ENCODE data around the gene MLPH. TPM values are rescaled to one million over a fixed set of nuclear protein-coding genes. Genes with fewer than 3 reads are reported as not detected.

The MLPH gene
- total RNA-seq, 1 donor from 2014 or later: not detected

GRCh38 chr2:237555560-237555959 is 68.5 kb downstream of the MLPH start:
- intact Hi-C loops (cut with micrococcal nuclease): no loop called here
- peaks cover 4% of the 10 kb centered on the region for H3K27me3 Mint-ChIP-seq (ENCODE audit: insufficient read depth)
- no peak overlapping the region for H3K27ac Mint-ChIP-seq
- peaks cover 12% of the 10 kb centered on the region for H3K4me1 Mint-ChIP-seq (ENCODE audit: low read depth)
- DNase-seq (ENCODE audit: low spot score): no peak
- H3K4me3 Mint-ChIP-seq: no peak overlapping the region
- peaks cover 19% of the 10 kb centered on the region for H3K9me3 Mint-ChIP-seq
- no peaks in the 10 kb centered on the region for H3K36me3 Mint-ChIP-seq (ENCODE audit: low read depth)

- H3K9me3 Mint-ChIP-seq: peaks cover 19% of the 10 kb centered on the region
- H3K36me3 Mint-ChIP-seq (ENCODE audit: low read depth): no peaks in the 10 kb centered on the region
- no peak overlapping the region for H3K27ac Mint-ChIP-seq
- peaks cover 7% of the 10 kb centered on the region for H3K27me3 Mint-ChIP-seq (ENCODE audit: insufficient read depth)
- H3K4me3 Mint-ChIP-seq: no peak overlapping the region
- H3K4me1 Mint-ChIP-seq (ENCODE audit: low read depth): peaks cover 12% of the 10 kb centered on the region
- DNase-seq (ENCODE audit: low spot score): no peak
- intact Hi-C loops (cut with micrococcal nuclease): no loop called here
These were observed 70.0 kb downstream of the MLPH start for GRCh38 chr2:237556773-237557632.

- Mint-ChIP-seq H3K27ac (peak overlapping the region; percentile 33), H3K36me3 (ENCODE audit: low read depth) (no peaks in the 10 kb centered on the region), H3K9me3 (peaks cover 19% of the 10 kb centered on the region), H3K4me1 (ENCODE audit: low read depth) (peaks cover 12% of the 10 kb centered on the region), H3K27me3 (ENCODE audit: insufficient read depth) (peaks cover 8% of the 10 kb centered on the region), H3K4me3 (no peak overlapping the region)
- no peak for DNase-seq (ENCODE audit: low spot score)
- intact Hi-C loops (cut with micrococcal nuclease): no loop called here
These were observed 70.6 kb downstream of the MLPH start for GRCh38 chr2:237557633-237558015.

GRCh38 chr2:237558961-237559641 is 72.0 kb downstream of the MLPH start:
- Mint-ChIP-seq H3K9me3 (peaks cover 15% of the 10 kb centered on the region), H3K4me1 (ENCODE audit: low read depth) (peaks cover 12% of the 10 kb centered on the region), H3K27ac (no peak overlapping the region), H3K4me3 (no peak overlapping the region), H3K27me3 (ENCODE audit: insufficient read depth) (peaks cover 8% of the 10 kb centered on the region), H3K36me3 (ENCODE audit: low read depth) (no peaks in the 10 kb centered on the region)
- DNase-seq (ENCODE audit: low spot score): no peak
- intact Hi-C loops (cut with micrococcal nuclease): no loop called here

GRCh38 chr2:237561221-237561620 is 74.2 kb downstream of the MLPH start:
- peaks cover 12% of the 10 kb centered on the region for H3K4me1 Mint-ChIP-seq (ENCODE audit: low read depth)
- H3K9me3 Mint-ChIP-seq: peaks cover 2% of the 10 kb centered on the region
- DNase-seq (ENCODE audit: low spot score): no peak
- H3K27ac Mint-ChIP-seq: no peak overlapping the region
- intact Hi-C loops (cut with micrococcal nuclease): no loop called here
- peaks cover 8% of the 10 kb centered on the region for H3K27me3 Mint-ChIP-seq (ENCODE audit: insufficient read depth)
- no peak overlapping the region for H3K4me3 Mint-ChIP-seq
- H3K36me3 Mint-ChIP-seq (ENCODE audit: low read depth): no peaks in the 10 kb centered on the region

- H3K36me3 Mint-ChIP-seq (ENCODE audit: low read depth): no peaks in the 10 kb centered on the region
These were observed 76.8 kb downstream of the MLPH start for GRCh38 chr2:237563816-237564215.

GRCh38 chr2:237564526-237565131 is 77.6 kb downstream of the MLPH start:
- no peaks in the 10 kb centered on the region for H3K9me3 Mint-ChIP-seq
- H3K27me3 Mint-ChIP-seq (ENCODE audit: insufficient read depth): peaks cover 5% of the 10 kb centered on the region
- H3K4me3 Mint-ChIP-seq: no peak overlapping the region
- H3K27ac Mint-ChIP-seq: no peak overlapping the region
- DNase-seq (ENCODE audit: low spot score): no peak
- H3K4me1 Mint-ChIP-seq (ENCODE audit: low read depth): no peaks in the 10 kb centered on the region
- H3K36me3 Mint-ChIP-seq (ENCODE audit: low read depth): no peaks in the 10 kb centered on the region
- intact Hi-C loops (cut with micrococcal nuclease): no loop called here

More at GRCh38 chr2:237563816-237564215, 76.8 kb downstream of the MLPH start:
- DNase-seq (ENCODE audit: low spot score): no peak
- intact Hi-C loops (cut with micrococcal nuclease): no loop called here
- H3K9me3 Mint-ChIP-seq: no peaks in the 10 kb centered on the region
- H3K27me3 Mint-ChIP-seq (ENCODE audit: insufficient read depth): peaks cover 5% of the 10 kb centered on the region
- no peak overlapping the region for H3K27ac Mint-ChIP-seq
- no peak overlapping the region for H3K4me3 Mint-ChIP-seq
- H3K4me1 Mint-ChIP-seq (ENCODE audit: low read depth): no peaks in the 10 kb centered on the region

- Mint-ChIP-seq H3K4me1 (ENCODE audit: low read depth) (no peaks in the 10 kb centered on the region), H3K4me3 (no peak overlapping the region), H3K27ac (no peak overlapping the region), H3K36me3 (ENCODE audit: low read depth) (no peaks in the 10 kb centered on the region), H3K9me3 (no peaks in the 10 kb centered on the region), H3K27me3 (ENCODE audit: insufficient read depth) (peaks cover 4% of the 10 kb centered on the region)
- no peak for DNase-seq (ENCODE audit: low spot score)
- intact Hi-C loops (cut with micrococcal nuclease): no loop called here
These were observed 78.9 kb downstream of the MLPH start for GRCh38 chr2:237565974-237566373.

- Mint-ChIP-seq H3K36me3 (ENCODE audit: low read depth) (no peaks in the 10 kb centered on the region), H3K4me3 (no peak within 1 kb of the TSS), H3K9me3 (no peaks in the 10 kb centered on the region), H3K27ac (no peak within 1 kb of the TSS), H3K4me1 (ENCODE audit: low read depth) (peaks cover under 1% of the 10 kb centered on the region), H3K27me3 (ENCODE audit: insufficient read depth) (peaks cover 4% of the 10 kb centered on the region)
- intact Hi-C loops (cut with micrococcal nuclease): no loop called here
- no peak for DNase-seq (ENCODE audit: low spot score)
These were observed 79.6 kb downstream of the MLPH start, which contains the start of gene PRLH for GRCh38 chr2:237566401-237567235. Gene PRLH (plus strand): TSS chr2:237566574. CDS start chr2:237566574, 0 bp downstream.

- Mint-ChIP-seq H3K27ac (no peak overlapping the region), H3K9me3 (no peaks in the 10 kb centered on the region), H3K4me1 (ENCODE audit: low read depth) (peaks cover 7% of the 10 kb centered on the region), H3K27me3 (ENCODE audit: insufficient read depth) (peaks cover 6% of the 10 kb centered on the region), H3K4me3 (no peak overlapping the region), H3K36me3 (ENCODE audit: low read depth) (no peaks in the 10 kb centered on the region)
- DNase-seq (ENCODE audit: low spot score): no peak
- intact Hi-C loops (cut with micrococcal nuclease): no loop called here
These were observed 80.4 kb downstream of the MLPH start for GRCh38 chr2:237567276-237568029.

- no peak for DNase-seq (ENCODE audit: low spot score)
- intact Hi-C loops (cut with micrococcal nuclease): no loop called here
These were observed 81.1 kb downstream of the MLPH start for GRCh38 chr2:237568121-237568660.

GRCh38 chr2:237569041-237569440 is 82.0 kb downstream of the MLPH start:
- no peak overlapping the region for H3K4me3 Mint-ChIP-seq
- DNase-seq (ENCODE audit: low spot score): no peak
- no peak overlapping the region for H3K27ac Mint-ChIP-seq
- H3K4me1 Mint-ChIP-seq (ENCODE audit: low read depth): peaks cover 7% of the 10 kb centered on the region
- H3K9me3 Mint-ChIP-seq: no peaks in the 10 kb centered on the region
- peaks cover 7% of the 10 kb centered on the region for H3K27me3 Mint-ChIP-seq (ENCODE audit: insufficient read depth)
- intact Hi-C loops (cut with micrococcal nuclease): no loop called here
- no peaks in the 10 kb centered on the region for H3K36me3 Mint-ChIP-seq (ENCODE audit: low read depth)

More at GRCh38 chr2:237568121-237568660, 81.1 kb downstream of the MLPH start:
- H3K4me3 Mint-ChIP-seq: no peak overlapping the region
- no peak overlapping the region for H3K27ac Mint-ChIP-seq
- H3K9me3 Mint-ChIP-seq: no peaks in the 10 kb centered on the region
- peaks cover 7% of the 10 kb centered on the region for H3K27me3 Mint-ChIP-seq (ENCODE audit: insufficient read depth)
- H3K36me3 Mint-ChIP-seq (ENCODE audit: low read depth): no peaks in the 10 kb centered on the region
- peaks cover 7% of the 10 kb centered on the region for H3K4me1 Mint-ChIP-seq (ENCODE audit: low read depth)

Data from activated T-helper 1 cell treated with anti-CD3 and anti-CD28 coated beads, Interleukin-12 subunit alpha, Interleukin-12 subunit beta, Interleukin-2, Interleukin-4 antibody, amounts not matched to agents 30 ng/mL and 10 ng/mL and 1 ng/mL, durations not matched to agents 14 hours and 24 hours and 36 hours (primary cell).